HG03108 (cell line): ENCODE results near the gene MUC2.

ENCODE experiments used
- ATAC-seq: cut with Tn5 transposase; IDR thresholded peaks from one replicate; pipeline ENCODE4 v1.9.1; 2021; ENCODE audit warnings: moderate library complexity; ENCODE audit not compliant: unreplicated experiment

MUC2 gene

GRCh38 chr11:1085440-1086170 lies 10.9 kb downstream of the MUC2 start:
- ATAC-seq = no peak

- ATAC-seq = no peak
Measured at GRCh38 chr11:1086171-1087102, 11.8 kb downstream of the MUC2 start.

GRCh38 chr11:1087279-1087960 lies 12.7 kb downstream of the MUC2 start:
- ATAC-seq = no peak

DNA sequence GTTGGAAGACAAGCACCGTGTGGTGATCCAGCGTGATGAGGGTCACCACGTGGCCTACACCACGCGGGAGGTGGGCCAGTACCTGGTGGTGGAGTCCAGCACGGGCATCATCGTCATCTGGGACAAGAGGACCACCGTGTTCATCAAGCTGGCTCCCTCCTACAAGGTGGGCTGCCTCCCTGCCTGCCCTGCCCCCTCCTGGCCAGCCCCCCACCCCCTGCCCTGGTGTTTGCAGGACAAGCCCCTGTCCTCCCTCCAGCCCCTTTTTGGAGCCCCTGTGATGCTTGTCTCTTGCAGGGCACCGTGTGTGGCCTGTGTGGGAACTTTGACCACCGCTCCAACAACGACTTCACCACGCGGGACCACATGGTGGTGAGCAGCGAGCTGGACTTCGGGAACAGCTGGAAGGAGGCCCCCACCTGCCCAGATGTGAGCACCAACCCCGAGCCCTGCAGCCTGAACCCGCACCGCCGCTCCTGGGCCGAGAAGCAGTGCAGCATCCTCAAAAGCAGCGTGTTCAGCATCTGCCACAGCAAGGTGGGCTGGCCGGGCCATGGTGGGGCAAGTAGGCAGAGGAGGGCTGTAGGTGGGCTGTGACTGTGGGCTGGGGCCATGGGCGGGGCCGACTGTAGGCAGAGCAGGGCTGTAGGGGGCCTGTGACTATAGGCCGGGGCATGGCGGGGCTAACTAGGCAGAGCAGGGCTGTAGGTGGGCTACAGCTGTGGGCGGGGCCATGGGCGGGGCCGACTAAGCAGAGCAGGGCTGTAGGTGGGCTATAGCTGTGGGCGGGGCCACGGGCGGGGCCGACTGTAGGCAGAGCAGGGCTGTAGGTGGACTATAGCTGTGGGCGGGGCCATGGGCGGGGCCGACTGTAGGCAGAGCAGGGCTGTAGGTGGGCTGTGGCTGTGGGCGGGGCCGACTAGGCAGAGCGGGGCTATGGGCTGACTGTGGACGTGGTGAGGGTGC lies 13.6 kb downstream of the MUC2 start:
- no peak for ATAC-seq

- no peak for ATAC-seq
Measured at GRCh38 chr11:1088927-1089737, 14.5 kb downstream of the MUC2 start.

DNA sequence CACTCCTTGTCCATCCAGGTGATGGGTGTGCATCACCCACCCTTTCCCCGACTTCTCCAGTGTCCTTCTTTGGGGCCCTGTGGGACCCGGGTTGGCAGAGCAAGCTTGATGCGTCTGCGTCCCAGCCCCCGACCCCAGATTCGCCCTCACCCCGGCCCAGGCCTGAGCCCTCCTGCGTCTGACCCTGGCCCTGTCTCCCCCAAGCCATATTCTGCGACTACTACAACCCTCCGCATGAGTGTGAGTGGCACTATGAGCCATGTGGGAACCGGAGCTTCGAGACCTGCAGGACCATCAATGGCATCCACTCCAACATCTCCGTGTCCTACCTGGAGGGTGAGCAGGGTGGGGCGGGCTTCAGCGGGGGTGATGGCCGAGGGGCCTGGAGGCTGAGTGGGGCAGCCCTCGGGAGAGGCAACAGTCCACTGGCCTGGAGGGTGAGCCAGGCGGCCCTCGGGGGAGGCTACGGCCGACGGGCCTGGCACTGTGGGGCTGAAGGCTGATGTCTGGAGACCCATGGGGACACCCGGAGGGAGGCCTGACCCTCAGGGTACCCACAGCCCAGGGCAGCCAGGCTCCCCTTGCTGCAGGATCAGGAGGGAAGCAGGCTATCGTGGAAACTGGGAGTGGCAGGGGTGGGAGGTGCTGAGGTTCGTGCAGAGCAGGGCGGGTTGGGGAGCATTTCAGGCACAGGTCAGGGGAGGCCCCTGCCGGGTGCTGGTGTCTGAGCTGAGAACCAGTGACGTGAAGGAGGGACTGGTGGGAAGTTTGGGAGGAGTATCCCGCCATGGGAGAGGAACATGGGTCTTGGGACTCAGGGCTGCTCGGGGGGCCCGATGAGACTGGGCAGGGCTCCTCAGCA lies 15.3 kb downstream of the MUC2 start:
- ATAC-seq = no peak

DNA sequence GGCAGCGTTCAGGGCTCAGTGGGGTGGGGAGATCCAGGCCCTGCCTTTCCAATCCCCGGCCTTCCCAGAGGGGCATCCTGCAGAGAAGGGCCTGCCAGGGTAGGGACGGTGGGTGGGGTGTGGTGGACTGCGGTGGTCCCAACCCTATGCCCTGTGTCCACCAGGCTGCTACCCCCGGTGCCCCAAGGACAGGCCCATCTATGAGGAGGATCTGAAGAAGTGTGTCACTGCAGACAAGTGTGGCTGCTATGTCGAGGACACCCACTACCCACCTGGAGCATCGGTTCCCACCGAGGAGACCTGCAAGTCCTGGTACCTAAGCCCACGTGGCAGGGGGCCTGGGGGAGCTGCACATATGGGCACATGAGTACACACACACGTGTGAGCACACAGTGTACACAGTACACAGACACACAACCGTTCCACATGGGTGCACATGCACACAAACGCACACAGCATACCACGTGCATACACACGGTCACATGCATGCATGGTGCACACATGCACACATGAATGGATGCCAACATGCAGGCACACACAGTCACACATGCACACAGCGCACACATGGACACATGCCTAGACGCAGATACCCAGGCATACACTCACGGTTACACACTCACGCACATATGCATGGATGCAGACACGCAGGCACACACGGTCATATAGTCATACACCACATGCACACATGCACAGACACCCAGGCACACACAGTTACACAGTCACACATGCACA lies 16.1 kb downstream of the MUC2 start:
- no peak for ATAC-seq

DNA sequence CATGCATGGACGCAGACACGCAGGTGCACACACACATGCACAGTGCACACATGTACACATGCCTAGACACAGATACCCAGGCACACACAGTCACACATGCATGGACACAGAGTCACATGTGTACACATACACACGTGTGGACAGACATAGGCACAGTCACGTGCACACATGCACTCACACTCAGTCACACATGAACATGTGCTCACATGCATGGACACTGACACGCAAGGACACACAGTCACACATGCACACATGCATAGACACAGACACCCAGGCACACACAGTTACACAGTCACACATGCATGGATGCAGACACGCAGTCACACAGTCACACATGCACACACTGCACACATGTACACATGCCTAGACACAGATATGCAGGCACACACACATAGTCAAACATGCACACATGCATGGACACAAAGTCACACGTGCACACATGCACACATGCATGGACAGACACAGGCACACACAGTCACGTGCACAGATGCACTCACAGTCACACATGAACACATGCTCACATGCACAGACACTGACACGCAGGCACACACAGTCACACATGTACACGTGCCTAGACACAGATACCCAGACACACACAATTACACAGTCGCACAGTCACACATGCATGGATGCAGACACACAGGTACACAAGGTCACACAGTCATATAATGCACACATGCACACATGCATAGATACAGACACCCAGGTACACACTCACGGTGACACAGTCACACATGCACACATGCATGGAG lies 16.8 kb downstream of the MUC2 start:
- ATAC-seq = no peak

GRCh38 chr11:1092145-1092670 lies 17.5 kb downstream of the MUC2 start:
- ATAC-seq = no peak

GRCh38 chr11:1092919-1093318 lies 18.2 kb downstream of the MUC2 start:
- ATAC-seq = no peak

GRCh38 chr11:1099519-1100355 lies 25.1 kb downstream of the MUC2 start:
- no peak for ATAC-seq

GRCh38 chr11:1100417-1101245 lies 26.0 kb downstream of the MUC2 start:
- no peak for ATAC-seq

DNA sequence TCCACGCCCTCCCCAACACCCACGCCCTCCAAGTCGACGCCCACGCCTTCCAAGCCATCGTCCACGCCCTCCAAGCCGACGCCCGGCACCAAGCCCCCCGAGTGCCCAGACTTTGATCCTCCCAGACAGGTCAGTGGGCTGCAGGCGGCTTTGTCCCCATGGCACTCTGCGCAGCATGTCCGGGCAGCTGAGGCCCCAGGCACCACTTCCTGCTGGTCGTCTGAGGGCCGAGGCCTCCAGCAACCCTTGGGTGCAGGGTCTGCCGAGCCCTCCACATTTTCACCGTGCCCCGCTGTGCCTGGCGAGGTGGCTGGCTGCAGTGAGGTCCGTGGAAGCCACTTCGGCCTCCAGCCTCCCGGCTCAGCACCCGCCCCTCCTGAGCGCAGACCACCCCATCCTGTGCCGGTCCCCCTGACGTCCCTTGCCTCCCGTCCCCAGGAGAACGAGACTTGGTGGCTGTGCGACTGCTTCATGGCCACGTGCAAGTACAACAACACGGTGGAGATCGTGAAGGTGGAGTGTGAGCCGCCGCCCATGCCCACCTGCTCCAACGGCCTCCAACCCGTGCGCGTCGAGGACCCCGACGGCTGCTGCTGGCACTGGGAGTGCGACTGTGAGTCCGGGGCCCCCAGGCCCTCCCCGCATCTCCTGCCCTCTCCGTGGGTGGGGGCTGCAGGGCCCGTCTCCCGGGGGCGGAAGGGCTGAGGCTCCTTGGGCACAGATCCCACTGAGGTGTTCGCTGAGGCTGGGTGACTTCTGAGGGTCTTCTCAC lies 26.8 kb downstream of the MUC2 start:
- no peak for ATAC-seq

- no peak for ATAC-seq
Measured at GRCh38 chr11:1102221-1102971, 27.7 kb downstream of the MUC2 start.
